GM12873 (cell line): ENCODE results near the gene NFATC2.

ENCODE experiments used
- CTCF ChIP-seq: IDR thresholded peaks from 2 replicates; pipeline ENCODE4 v1.5.1; 2012; ENCODE audit warnings: low read depth, mild to moderate bottlenecking, moderate library complexity, low read length, control low read depth; ENCODE audit not compliant: insufficient read depth; ENCODE audit errors: missing control alignments

The NFATC2 gene

GRCh38 chr20:51371720-51372119 lies 170.8 kb downstream of the NFATC2 start:
- no peak for TF ChIP-seq CTCF

DNA sequence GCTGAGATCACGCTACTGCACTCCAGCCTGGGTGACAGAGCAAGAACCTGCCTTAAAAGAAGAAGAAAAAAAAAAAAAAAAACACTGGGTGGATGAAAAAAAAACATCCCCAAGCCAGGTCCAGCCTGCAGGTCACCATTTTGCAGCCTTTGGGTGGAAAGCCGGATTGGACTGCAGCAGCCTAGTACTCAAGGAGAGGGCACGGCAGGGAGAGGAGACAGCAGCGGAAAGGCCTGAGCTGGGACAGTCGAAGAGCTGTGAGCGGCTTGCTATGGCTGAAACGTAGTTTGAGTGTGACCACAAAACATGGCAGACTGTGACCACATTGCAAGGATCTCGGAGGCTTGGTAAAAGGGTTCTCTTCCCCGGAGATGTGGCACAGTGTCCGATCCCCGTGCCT lies 173.0 kb downstream of the NFATC2 start:
- TF ChIP-seq CTCF: no peak

DNA sequence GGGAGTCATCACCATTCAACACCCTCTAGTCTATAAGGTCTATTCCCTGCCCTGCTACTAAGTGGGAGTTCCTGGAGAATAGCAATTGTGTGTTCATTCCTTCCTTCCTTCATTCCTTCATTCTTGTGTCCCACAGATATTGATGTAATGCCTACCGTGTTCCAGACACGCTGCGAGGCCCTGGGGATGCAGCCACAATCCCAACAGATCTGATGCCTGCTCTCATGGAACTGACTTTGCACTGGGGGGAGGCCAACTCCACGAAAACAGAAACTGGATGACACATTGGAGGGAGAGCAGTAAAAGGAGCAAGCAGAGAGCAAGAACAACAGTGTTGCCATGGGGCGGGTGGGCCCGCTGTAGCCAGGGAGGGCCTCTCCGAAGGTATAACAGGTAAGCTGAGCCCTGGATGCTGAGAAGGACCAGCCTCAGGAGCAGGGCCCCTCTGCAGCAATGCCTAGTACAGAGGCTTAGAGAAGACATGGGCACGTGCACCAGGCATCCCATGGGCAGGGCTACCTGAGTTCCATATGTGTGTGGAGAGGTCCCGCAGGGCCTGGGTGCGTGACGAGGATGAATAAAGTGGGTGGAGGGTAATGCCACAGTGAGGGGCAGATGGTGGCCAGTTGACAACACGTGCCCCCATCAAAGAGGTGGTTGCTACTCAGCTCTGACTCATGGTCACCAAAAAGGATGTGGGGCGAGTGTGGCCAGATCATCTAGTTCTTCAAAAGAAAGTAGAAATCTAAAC lies 173.9 kb downstream of the NFATC2 start:
- no peak for TF ChIP-seq CTCF

DNA sequence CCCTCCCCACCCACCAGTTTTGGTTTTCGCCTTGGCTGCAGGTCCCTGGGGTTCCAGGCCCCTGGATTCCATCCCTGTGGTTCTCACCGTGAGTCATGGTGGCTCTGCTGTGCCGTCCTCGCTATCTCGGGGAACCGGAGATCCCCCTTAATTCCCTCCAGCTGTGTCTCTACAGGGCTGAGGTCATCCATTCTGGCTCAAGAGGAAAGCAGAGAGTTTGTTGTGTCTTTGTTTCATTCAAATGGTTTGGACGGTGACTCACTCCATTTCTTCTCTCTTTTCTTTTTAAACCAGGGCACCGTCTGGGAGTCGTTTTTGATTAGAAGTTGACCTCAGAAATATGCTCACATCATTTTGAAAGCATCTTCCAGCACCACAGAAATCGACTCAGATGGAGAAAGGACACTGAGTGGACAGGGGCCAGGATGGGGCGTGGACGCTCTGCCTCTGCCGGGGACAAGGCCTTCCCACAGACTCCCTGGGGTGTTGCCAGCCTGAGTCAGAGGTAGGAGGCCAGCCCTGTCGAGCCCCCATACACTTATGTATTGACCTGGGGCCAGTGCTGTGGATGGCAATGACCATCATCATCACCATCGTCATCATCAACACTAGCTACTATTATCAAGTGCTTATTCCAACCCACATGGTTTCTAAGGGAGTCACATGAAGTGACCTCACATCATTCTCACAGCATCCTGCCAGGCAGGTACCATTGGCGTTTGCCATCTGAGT lies 176.2 kb downstream of the NFATC2 start:
- TF ChIP-seq CTCF: no peak

DNA sequence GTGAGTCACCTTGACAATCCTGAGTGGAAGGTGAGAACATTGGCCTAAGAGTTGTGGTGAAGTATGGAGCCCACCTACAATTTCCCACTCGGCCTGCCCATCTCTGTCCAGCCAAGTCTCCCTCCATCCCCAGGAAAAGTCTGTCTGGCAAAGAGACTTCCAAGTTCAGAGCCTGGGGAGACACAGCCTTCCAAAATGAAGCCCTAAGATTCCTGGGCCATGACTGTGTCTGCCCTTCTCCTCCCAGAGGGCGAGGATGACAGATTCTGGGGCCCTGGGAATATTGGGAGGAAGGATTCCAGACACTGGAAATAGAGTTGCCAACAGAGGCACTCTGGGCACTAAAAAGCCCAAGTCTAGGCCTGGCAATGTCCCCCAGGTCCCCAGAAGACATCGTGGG lies 176.8 kb downstream of the NFATC2 start:
- TF ChIP-seq CTCF: no peak

DNA sequence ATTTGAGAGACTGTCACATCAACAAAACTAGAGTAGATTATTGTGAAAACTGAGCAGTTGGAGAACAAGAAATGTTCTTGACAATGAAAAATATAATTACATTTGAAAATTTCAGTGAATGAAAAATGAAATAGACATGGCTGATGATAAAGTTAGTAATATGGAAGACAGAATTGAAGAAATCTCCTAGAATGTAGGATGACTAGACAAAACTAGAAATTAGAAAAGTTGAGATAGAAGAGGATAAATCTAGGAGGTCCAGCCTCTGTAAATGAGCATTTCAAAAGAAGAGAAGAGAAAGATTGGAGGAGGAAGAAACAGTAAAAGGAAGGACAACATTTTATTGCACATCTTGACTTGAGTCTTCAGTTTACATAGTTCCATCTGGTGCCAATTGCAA lies 178.7 kb downstream of the NFATC2 start:
- no peak for TF ChIP-seq CTCF

GRCh38 chr20:51363378-51363777 lies 179.1 kb downstream of the NFATC2 start:
- TF ChIP-seq CTCF: no peak
